Measurements from ENCODE around the gene SHB. TPM values are rescaled to one million over a fixed set of nuclear protein-coding genes. Genes with fewer than 3 reads are reported as not detected.

The SHB gene
- total RNA-seq, 2 donors from 2014 or later, result 28.1 to 38.1 TPM

GRCh38 chr9:38006163-38006562, 62.9 kb downstream of the SHB start:
- Mint-ChIP-seq H3K36me3 (ENCODE audit: low read depth) (peaks cover 24% of the 10 kb centered on the region), H3K9me3 (no peaks in the 10 kb centered on the region), H3K27ac (peak overlapping the region; percentile 33), H3K4me1 (peaks cover 35% of the 10 kb centered on the region), H3K27me3 (ENCODE audit: insufficient read depth) (no peaks in the 10 kb centered on the region), H3K4me3 (no peak overlapping the region)
- TF ChIP-seq CTCF (conservative IDR thresholded peaks at IDR 0.05), result no peak
- H3K27ac ChIP-seq (ENCODE audit: low read depth, low read length), result no peak overlapping the region
- no peaks in the 10 kb centered on the region for H3K27me3 ChIP-seq (ENCODE audit: control insufficient read depth, insufficient read depth, low read length, poor library complexity, severe bottlenecking)
- no peaks in the 10 kb centered on the region for H3K9me3 ChIP-seq (ENCODE audit: control insufficient read depth, low read length)
- peaks cover 48% of the 10 kb centered on the region for H3K36me3 ChIP-seq (ENCODE audit: control insufficient read depth, insufficient read depth, low read length)
- 90 to 96% methylated on average over 7 of the region's 7 CpGs for WGBS, 2 experiments (ENCODE audit: insufficient coverage in 1 of 2, insufficient read length in 1 of 2)
- DNase-seq, result no peak
- peaks cover 10% of the 10 kb centered on the region for H3K4me1 ChIP-seq (ENCODE audit: control insufficient read depth, insufficient read depth, low read length)
- no peak overlapping the region for H3K4me3 ChIP-seq (ENCODE audit: low read length)
- H3K9ac ChIP-seq (ENCODE audit: extremely low read depth, low read length, poor library complexity, severe bottlenecking), result no peak overlapping the region

GRCh38 chr9:38004809-38005560, 64.0 kb downstream of the SHB start:
- WGBS, 2 experiments (ENCODE audit: insufficient coverage in 1 of 2, insufficient read length in 1 of 2), result 96 to 100% methylated on average over 8 to 12 of the region's 12 CpGs
- TF ChIP-seq CTCF (conservative IDR thresholded peaks at IDR 0.05), result no peak
- H3K4me1 Mint-ChIP-seq, result peaks cover 38% of the 10 kb centered on the region

GRCh38 chr9:38003946-38004808, 64.8 kb downstream of the SHB start:
- Histone ChIP-seq H3K9me3 (ENCODE audit: control insufficient read depth, low read length) (no peaks in the 10 kb centered on the region), H3K27me3 (ENCODE audit: control insufficient read depth, insufficient read depth, low read length, poor library complexity, severe bottlenecking) (no peaks in the 10 kb centered on the region), H3K9ac (ENCODE audit: extremely low read depth, low read length, poor library complexity, severe bottlenecking) (no peak overlapping the region), H3K4me3 (ENCODE audit: low read length) (no peak overlapping the region), H3K4me1 (ENCODE audit: control insufficient read depth, insufficient read depth, low read length) (peaks cover 26% of the 10 kb centered on the region), H3K36me3 (ENCODE audit: control insufficient read depth, insufficient read depth, low read length) (peaks cover 32% of the 10 kb centered on the region), H3K27ac (ENCODE audit: low read depth, low read length) (no peak overlapping the region)
- Mint-ChIP-seq H3K4me3 (no peak overlapping the region), H3K9me3 (no peaks in the 10 kb centered on the region), H3K27me3 (ENCODE audit: insufficient read depth) (no peaks in the 10 kb centered on the region), H3K27ac (peak overlapping the region; percentile 13), H3K4me1 (peaks cover 36% of the 10 kb centered on the region), H3K36me3 (ENCODE audit: low read depth) (peaks cover 20% of the 10 kb centered on the region)
- WGBS, 2 experiments (ENCODE audit: insufficient coverage in 1 of 2, insufficient read length in 1 of 2), result 93 to 97% methylated on average over 13 to 17 of the region's 17 CpGs
- no peak for DNase-seq
- no peak for TF ChIP-seq CTCF (conservative IDR thresholded peaks at IDR 0.05)

More at GRCh38 chr9:38004809-38005560, 64.0 kb downstream of the SHB start:
- H3K27me3 ChIP-seq (ENCODE audit: control insufficient read depth, insufficient read depth, low read length, poor library complexity, severe bottlenecking), result no peaks in the 10 kb centered on the region
- Mint-ChIP-seq H3K27me3 (ENCODE audit: insufficient read depth) (no peaks in the 10 kb centered on the region), H3K4me3 (no peak overlapping the region), H3K27ac (peak overlapping the region; percentile 13), H3K36me3 (ENCODE audit: low read depth) (peaks cover 17% of the 10 kb centered on the region), H3K9me3 (no peaks in the 10 kb centered on the region)
- no peak overlapping the region for H3K4me3 ChIP-seq (ENCODE audit: low read length)
- no peaks in the 10 kb centered on the region for H3K9me3 ChIP-seq (ENCODE audit: control insufficient read depth, low read length)
- no peak for DNase-seq
- H3K4me1 ChIP-seq (ENCODE audit: control insufficient read depth, insufficient read depth, low read length), result peaks cover 21% of the 10 kb centered on the region
- no peak overlapping the region for H3K9ac ChIP-seq (ENCODE audit: extremely low read depth, low read length, poor library complexity, severe bottlenecking)
- H3K27ac ChIP-seq (ENCODE audit: low read depth, low read length), result no peak overlapping the region
- H3K36me3 ChIP-seq (ENCODE audit: control insufficient read depth, insufficient read depth, low read length), result peaks cover 39% of the 10 kb centered on the region

All from endodermal cell (in vitro differentiated cells).